ENCODE results near the gene RPS27A. TPM values are rescaled to one million over a fixed set of nuclear protein-coding genes. Genes with fewer than 3 reads are reported as not detected.

The RPS27A gene
- total RNA-seq, 2 donors from 2014 or later = 489 to 703 TPM

DNA sequence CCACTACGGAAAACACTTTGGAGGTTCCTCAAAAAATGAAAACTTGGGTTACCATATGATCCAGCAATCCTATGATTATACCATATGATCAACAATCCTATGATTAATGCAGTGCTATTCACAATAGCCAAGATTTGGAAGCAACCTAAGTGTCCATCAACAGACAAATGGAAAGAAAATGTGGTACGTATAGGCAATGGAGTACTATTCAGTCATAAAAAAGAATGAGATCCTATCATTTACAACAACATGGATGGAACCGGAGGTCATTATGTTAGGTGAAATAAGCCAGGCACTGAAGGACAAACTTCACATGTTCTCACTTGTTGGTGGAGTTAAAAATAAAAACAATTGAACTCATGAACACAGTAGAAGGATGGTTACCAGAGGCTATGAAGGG is 28.0 kb upstream of the RPS27A start:
- no peak overlapping the region for H3K27ac ChIP-seq
- no peak for ATAC-seq
- no peaks in the 10 kb centered on the region for H3K27me3 ChIP-seq
- intact Hi-C loops (cut with DNase I) = no loop called here
- DNase-seq = no peak
- WGBS, 2 donors = 95 to 97% methylated on average over 3 of the region's 3 CpGs
- TF ChIP-seq, protein P1, sequence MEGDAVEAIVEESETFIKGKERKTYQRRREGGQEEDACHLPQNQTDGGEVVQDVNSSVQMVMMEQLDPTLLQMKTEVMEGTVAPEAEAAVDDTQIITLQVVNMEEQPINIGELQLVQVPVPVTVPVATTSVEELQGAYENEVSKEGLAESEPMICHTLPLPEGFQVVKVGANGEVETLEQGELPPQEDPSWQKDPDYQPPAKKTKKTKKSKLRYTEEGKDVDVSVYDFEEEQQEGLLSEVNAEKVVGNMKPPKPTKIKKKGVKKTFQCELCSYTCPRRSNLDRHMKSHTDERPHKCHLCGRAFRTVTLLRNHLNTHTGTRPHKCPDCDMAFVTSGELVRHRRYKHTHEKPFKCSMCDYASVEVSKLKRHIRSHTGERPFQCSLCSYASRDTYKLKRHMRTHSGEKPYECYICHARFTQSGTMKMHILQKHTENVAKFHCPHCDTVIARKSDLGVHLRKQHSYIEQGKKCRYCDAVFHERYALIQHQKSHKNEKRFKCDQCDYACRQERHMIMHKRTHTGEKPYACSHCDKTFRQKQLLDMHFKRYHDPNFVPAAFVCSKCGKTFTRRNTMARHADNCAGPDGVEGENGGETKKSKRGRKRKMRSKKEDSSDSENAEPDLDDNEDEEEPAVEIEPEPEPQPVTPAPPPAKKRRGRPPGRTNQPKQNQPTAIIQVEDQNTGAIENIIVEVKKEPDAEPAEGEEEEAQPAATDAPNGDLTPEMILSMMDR (IDR thresholded peaks at IDR 0.05) = no peak
- no peak for TF ChIP-seq POLR2A (IDR thresholded peaks at IDR 0.05)
- H3K9me3 ChIP-seq = no peaks in the 10 kb centered on the region
- no peaks in the 10 kb centered on the region for H3K4me1 ChIP-seq
- no peaks in the 10 kb centered on the region for H3K36me3 ChIP-seq (replicated peaks in 1 of 2; ENCODE audit: insufficient read depth in 1 of 2, low read depth in 2 of 2)
- no peak overlapping the region for H3K4me3 ChIP-seq

DNA sequence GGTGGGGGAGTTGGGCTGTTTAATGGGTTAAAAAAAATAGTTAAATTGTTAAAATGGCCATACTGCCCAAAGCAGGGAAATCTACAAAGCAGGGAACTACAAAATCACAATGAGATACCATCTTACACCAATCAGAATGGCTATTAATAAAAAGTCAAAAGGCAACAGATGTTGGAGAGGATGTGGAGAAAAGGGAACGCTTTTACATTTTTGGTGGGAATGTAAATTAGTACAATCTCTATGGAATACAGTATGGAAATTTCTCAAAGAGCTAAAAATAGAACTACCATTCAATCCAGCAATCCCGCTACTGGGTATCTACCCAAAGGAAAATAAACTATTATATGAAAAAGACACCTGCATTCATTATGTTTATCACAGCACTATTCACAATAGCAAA is 27.5 kb upstream of the RPS27A start:
- no peaks in the 10 kb centered on the region for H3K9me3 ChIP-seq
- intact Hi-C loops (cut with DNase I) = no loop called here
- TF ChIP-seq, protein P1 (IDR thresholded peaks at IDR 0.05) = no peak
- no peak for TF ChIP-seq POLR2A (IDR thresholded peaks at IDR 0.05)
- H3K4me1 ChIP-seq = no peaks in the 10 kb centered on the region
- no peak for ATAC-seq
- DNase-seq = no peak
- no peaks in the 10 kb centered on the region for H3K36me3 ChIP-seq (replicated peaks in 1 of 2; ENCODE audit: insufficient read depth in 1 of 2, low read depth in 2 of 2)
- H3K27ac ChIP-seq = no peak overlapping the region
- H3K27me3 ChIP-seq = no peaks in the 10 kb centered on the region
- whole genome bisulfite sequencing, 2 donors = 96 to 100% methylated on average over 2 of the region's 2 CpGs
- no peak overlapping the region for H3K4me3 ChIP-seq

DNA sequence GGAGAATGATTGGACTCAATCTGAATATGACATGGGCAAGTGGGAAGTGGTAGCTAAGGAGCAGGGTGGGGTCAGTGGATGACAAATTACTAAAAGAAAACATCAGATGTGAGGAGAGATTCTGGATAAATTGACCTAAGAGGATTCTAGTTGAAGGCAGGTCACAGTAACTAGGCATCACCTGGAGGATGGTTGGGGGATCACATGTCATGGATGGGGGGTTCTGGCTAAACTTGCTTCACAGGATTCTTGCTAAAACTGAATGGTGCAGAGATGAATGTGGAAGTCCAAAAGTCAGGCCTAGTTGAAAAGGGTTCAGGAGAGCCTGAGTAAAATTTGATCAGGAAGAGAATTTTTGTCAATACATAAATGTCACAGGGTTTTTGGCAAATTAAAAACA is 18.7 kb upstream of the RPS27A start:
- Histone ChIP-seq H3K9me3 (no peaks in the 10 kb centered on the region), H3K4me1 (no peaks in the 10 kb centered on the region), H3K4me3 (no peak overlapping the region), H3K27me3 (no peaks in the 10 kb centered on the region), H3K36me3 (replicated peaks in 1 of 2; ENCODE audit: insufficient read depth in 1 of 2, low read depth in 2 of 2) (no peaks in the 10 kb centered on the region), H3K27ac (no peak overlapping the region)
- ATAC-seq = no peak
- intact Hi-C loops (cut with DNase I) = no loop called here
- TF ChIP-seq, protein P1 (IDR thresholded peaks at IDR 0.05) = no peak
- no peak for TF ChIP-seq POLR2A (IDR thresholded peaks at IDR 0.05)
- no peak for DNase-seq

DNA sequence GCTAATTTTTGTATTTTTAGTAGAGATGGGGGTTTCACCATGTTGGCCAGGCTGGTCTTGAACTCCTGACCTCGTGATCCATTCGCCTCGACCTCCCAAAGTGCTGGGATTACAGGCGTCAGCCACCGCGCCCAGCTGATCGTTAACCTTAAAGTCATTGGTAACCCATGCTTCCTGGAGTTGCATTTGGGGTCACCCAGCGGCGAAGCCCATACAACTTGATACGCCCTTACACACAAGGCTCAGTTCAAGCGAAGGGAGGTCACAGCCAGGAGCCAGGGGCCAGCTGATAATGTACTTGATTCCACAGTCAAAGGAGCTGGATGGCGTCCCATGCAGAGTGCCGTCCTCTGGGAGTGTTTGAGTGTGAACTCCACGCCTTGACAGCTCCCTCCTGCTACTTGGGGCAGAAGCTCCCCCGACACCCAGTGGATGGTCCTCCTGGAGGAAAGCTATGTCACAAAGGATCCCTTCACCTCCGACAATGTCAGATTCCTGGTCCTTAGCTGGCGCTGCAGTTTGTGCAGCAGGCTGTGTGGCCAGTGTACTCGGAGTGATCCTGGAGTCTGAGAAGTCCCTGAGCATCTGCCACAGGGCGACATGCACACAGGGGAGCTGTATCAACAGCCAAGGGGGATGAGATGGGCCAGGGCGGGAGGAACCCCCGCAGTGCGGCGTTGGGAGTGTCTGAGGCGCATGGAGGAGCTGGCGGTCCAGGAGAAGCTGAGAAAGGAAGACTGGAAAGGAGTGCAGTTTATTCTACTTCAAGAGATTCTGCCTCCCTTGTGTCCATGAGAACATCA is 8.3 kb upstream of the RPS27A start:
- H3K4me1 ChIP-seq = peaks cover 5% of the 10 kb centered on the region
- intact Hi-C loops (cut with DNase I) = no loop called here
- peak overlapping the region in 1 of 2 donors; percentile 47 for H3K4me3 ChIP-seq
- ATAC-seq (no peak), DNase-seq (peak in 2 of 4 donors; percentile 13 to 19)
- no peaks in the 10 kb centered on the region for H3K9me3 ChIP-seq
- H3K27ac ChIP-seq = peak overlapping the region in 3 of 4 donors; percentile 88 to 94 (median 93)
- TF ChIP-seq, protein P1 (IDR thresholded peaks at IDR 0.05) = no peak
- TF ChIP-seq POLR2A (IDR thresholded peaks at IDR 0.05) = no peak
- WGBS, 2 donors = 85% methylated on average over 20 to 25 of the region's 25 CpGs
- H3K27me3 ChIP-seq = no peaks in the 10 kb centered on the region
- H3K36me3 ChIP-seq (replicated peaks in 1 of 2; ENCODE audit: insufficient read depth in 1 of 2, low read depth in 2 of 2) = no peaks in the 10 kb centered on the region

DNA sequence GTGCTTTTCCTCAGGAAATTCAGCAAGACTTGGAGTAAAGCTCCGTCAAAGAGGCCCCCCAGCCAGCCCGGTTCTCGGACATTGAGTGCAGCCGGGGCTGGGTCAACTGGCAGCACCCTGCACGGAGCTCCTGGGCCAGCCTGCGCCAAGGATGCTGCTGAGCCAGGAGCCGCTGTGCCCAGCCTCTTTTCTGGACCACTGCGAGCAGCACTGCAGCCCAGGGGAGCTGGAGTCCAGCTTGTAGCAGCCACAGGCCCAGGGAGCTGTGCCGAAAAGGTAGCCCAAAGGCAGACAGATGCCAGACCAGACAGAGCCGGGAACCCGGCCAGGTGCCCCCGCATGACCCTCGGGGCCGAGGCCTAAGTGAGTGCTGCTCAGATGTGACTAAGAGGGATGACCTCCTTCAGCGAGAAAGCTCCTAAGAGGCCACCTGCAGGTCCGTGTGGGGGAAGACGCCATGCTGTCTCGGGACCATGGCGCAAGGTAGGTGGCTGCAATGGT is 7.7 kb upstream of the RPS27A start:
- peak overlapping the region in 1 of 4 donors; percentile 94 for H3K27ac ChIP-seq
- intact Hi-C loops (cut with DNase I) = no loop called here
- TF ChIP-seq, protein P1 (IDR thresholded peaks at IDR 0.05) = no peak
- no peak for TF ChIP-seq POLR2A (IDR thresholded peaks at IDR 0.05)
- H3K36me3 ChIP-seq (replicated peaks in 1 of 2; ENCODE audit: insufficient read depth in 1 of 2, low read depth in 2 of 2) = no peaks in the 10 kb centered on the region
- WGBS, 2 donors = 74 to 100% methylated on average over 2 to 14 of the region's 19 CpGs
- ATAC-seq = no peak
- H3K4me3 ChIP-seq = no peak overlapping the region
- H3K9me3 ChIP-seq = no peaks in the 10 kb centered on the region
- no peaks in the 10 kb centered on the region for H3K27me3 ChIP-seq
- DNase-seq = peak in 1 of 4 donors; percentile 23
- peaks cover 5% of the 10 kb centered on the region for H3K4me1 ChIP-seq
